ENCODE data around the gene PARK7.

- TF ChIP-seq CTCF (conservative IDR thresholded peaks at IDR 0.05; ENCODE audit: low read depth in 2 of 2) (no peak), EZH2 (IDR thresholded peaks at IDR 0.05; ENCODE audit: low read depth, unreplicated experiment) (no peak), POLR2AphosphoS5 (IDR thresholded peaks at IDR 0.05; ENCODE audit: low read depth) (no peak), REST (IDR thresholded peaks at IDR 0.05; ENCODE audit: unreplicated experiment) (no peak), NANOG (IDR thresholded peaks at IDR 0.05; ENCODE audit: borderline replicate concordance) (no peak)
These were observed 33.3 kb downstream of the PARK7 start for GRCh38 chr1:7994827-7995226.

Data from GM23338 (cell line).